Activated CD4-positive, alpha-beta T cell treated with anti-CD3 and anti-CD28 coated beads for 4 hours (primary cell): ENCODE results near the gene LRRC75B.
"Not testable (repeated sequence)": the region's sequence is repeated elsewhere in the genome, so short reads cannot be mapped to it uniquely, and the experiment has no call there.

Experiments
- DNase-seq, 2 donors: peaks; one replicate each; pipeline ENCODE4 v3.0.0-alpha.2; 2020

The LRRC75B gene

DNA sequence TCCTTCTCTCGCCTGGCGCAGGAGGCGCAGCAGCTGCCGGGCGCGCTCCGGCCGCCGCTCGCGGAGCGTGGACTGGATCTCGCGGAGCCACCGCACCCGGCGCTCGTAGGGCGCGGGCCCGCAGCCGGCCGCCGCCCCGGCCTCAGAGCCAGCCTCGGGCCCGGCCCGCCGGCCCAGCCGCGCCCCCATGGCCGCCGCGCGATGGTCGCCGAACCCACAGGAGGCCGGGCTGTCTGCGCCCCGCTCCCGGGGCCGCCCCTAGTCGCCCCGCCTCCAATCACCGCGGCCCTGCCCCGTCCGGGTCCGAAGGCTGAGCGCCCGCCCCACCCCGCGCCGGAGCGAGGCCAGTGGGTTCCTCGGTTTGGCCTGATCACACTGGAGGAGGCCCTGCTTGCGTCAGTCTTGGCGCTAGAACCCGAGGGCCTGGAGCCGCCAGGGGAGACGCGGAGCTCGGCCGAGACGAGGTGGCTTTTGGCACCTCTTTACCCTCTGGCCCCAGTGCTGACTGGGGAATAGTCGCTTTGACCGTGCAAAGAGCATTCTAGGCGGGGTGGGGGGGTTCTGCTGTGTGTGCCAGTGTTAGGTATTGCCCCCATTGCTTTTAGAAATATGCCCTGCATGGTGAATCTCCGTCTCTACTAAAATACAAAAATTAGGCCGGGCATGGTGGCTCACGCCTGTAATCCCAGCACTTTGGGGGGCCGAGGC, at the start of gene LRRC75B:
TSS of gene LRRC75B (minus strand) at position 223 of the 708 bp plus-strand sequence. CDS start at position 189, 34 bp downstream.
- no peak for DNase-seq

- DNase-seq, result not testable (repeated sequence)
Observed at GRCh38 chr22:24642307-24642706, 49.4 kb upstream of the LRRC75B start.

DNA sequence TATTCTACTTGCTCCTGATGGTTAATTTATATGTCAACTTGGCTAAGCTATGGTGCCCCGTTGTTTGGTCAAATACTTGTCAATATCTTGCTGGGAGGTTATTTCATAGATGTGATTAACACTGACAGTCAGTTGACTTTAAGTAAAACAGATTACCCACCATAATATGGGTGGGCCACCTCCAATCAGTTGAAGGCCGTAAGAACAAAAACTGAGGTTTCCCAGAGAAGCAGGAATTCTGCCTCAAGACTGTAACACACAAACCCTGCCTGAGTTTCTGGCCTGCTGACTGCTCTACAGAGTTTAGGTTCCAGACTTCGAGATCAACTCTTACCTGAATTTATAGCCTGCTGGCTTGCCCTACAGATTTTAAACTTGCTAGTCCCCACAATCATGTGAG, 43.6 kb upstream of the LRRC75B start:
- DNase-seq, result not testable (repeated sequence)

DNA sequence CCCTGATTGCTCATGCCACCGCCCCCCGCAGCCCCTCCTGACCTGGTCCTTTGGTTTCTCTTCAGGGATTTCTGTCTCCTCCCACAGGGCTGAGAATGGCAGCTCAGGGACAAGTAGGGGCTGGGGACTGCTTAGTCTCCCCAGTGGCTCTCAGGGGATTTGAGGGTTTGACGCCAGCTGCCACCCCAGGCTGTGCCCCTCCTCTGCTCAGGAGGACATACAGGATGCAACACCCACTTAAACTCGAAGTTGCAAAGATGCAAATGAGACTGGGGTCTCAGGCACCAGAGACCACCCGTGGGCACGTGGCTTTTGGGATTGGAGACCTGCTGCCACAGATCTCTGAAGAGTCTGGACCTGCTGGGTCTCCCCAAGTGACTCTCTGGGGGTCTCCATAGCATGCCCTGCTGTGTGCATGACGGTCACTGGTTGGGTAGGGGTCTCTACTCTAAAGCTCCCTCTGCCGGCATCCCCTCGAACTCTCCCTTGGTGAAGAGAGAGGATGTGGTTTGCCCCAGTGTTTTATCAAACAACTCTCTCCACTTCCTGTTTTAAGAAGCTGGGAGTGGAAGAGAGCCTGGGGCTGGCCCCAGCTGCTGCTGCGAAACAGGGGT, 42.0 kb upstream of the LRRC75B start:
- not testable (repeated sequence) for DNase-seq

- not testable (repeated sequence) for DNase-seq
Observed at GRCh38 chr22:24633231-24634023, 40.6 kb upstream of the LRRC75B start.

DNA sequence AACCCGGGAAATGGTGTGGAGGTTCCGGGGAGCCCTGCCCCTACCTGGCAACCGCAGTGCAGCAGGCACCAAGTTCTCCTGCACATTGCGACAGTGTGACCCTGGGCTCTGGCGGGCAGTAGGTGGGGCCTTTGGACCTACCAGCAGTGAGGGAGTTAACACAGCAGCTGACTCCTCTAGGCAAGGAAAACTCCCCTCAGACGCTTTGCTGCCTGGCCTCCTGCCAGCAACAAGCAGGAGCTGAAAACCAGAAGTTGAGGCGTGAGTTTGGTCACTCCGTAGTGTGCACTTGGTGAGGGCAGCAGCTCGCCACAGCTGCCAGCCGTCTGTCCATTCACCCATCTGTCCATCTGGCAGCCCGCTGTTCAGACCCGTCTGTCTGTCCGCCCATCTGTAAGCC, 39.8 kb upstream of the LRRC75B start:
- not testable (repeated sequence) for DNase-seq

GRCh38 chr22:24631430-24632122, 38.7 kb upstream of the LRRC75B start:
- DNase-seq, result not testable (repeated sequence)

DNA sequence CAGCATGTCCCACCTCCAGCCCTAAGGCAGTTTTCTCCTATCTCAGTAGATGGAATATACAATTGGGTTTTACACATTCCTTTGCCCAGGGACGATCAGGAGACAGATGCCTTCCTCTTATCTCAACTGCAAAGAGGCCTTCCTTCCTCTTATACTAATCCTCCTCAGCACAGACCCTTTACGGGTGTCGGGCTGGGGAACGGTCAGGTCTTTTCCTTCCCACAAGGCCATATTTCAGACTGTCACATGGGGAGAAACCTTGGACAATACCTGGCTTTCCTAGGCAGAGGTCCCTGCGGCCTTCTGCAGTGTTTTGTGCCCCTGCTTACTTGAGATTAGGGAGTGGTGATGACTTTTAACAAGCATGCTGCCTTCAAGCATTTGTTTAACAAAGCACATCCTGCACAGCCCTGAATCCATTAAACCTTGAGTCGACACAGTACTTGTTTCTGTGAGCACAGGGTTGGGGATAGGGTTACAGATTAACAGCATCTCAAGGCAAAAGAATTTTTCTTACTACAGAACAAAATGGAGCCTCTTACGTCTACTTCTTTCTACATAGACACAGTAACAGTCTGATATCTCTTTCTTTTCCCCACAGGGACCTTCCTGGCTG, 38.0 kb upstream of the LRRC75B start:
- not testable (repeated sequence) for DNase-seq

DNA sequence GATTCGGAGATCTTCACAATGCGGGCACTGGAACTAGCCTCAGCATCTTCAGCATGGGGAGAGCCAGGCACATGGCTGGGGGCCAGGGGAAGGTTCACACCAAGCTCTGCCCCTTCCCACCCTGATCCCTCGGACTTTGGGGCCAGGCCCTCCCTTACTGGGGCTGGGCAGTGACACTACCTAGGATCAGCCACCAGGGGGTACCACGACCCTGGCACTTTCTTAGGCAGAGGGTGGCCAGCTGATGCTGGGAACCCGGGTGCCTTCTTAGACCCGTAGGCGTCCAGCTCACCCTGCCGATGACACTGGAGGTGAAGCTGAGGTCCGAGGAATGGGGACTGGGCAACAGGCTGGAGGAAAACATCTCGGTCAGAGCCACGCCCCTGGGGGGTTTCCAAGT, 36.2 kb upstream of the LRRC75B start:
- not testable (repeated sequence) for DNase-seq

DNA sequence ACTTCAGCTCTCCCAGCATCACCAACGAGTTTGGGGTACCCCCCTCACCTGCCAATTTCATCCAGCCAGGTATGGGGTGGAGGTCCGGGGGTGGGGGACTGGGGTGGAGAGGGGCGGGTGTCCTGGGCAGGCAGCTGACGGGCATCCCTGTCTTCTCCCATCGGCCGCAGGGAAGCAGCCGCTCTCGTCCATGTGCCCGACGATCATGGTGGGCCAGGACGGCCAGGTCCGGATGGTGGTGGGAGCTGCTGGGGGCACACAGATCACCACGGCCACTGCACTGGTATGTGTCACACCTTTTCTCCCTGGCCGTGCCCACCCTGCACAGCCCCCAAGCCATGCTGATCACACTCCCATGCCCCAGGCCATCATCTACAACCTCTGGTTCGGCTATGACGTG, 35.0 kb upstream of the LRRC75B start:
- not testable (repeated sequence) for DNase-seq

GRCh38 chr22:24622596-24622995, 29.7 kb upstream of the LRRC75B start:
- DNase-seq, result not testable (repeated sequence)

DNA sequence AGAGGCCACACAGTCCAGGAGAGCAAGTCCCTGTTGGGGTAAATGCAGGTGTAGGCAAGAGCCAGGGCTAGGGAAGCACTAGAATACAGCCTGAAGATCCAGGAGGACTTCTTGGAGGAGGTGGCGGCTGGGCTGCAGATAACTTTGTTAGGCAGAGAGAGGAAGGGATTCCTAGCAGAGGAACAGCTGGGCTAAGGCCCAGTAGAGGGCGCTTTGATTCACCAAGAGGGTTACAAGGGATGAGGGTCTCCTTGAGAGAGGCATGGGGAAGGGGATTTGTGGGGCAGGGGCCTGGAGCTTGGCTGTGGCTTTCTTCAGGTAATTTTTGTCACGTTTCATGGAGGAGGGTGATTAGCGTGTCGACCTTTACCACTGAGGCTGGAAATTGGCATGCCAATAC, 28.4 kb upstream of the LRRC75B start:
- not testable (repeated sequence) for DNase-seq

DNA sequence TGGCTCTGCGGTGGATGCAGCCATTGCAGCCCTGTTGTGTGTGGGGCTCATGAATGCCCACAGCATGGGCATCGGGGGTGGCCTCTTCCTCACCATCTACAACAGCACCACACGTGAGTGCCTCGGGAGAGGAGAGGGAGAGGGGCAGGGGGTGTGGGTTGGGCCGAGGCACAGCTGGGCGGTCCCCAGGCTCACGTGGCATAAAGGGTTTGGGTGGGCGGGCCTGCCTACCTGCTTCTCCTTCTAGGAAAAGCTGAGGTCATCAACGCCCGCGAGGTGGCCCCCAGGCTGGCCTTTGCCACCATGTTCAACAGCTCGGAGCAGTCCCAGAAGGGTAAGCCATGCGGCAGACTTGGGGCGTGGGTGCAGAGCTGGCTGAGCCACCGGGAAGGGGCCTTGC, 21.9 kb upstream of the LRRC75B start:
- DNase-seq, result not testable (repeated sequence)

- not testable (repeated sequence) for DNase-seq
Observed at GRCh38 chr22:24609888-24610287, 17.0 kb upstream of the LRRC75B start.

GRCh38 chr22:24608327-24608726, 15.5 kb upstream of the LRRC75B start:
- DNase-seq, result not testable (repeated sequence)

- DNase-seq, result peak; percentile 57 to 66
Observed at GRCh38 chr22:24607429-24607983, 14.6 kb upstream of the LRRC75B start.

- DNase-seq, result not testable (repeated sequence)
Observed at GRCh38 chr22:24606340-24606739, 13.5 kb upstream of the LRRC75B start.

GRCh38 chr22:24603770-24604629, 11.1 kb upstream of the LRRC75B start:
- peak in 1 of 2 donors; percentile 17 for DNase-seq

- DNase-seq, result not testable (repeated sequence)
Observed at GRCh38 chr22:24602847-24603769, 10.2 kb upstream of the LRRC75B start, which contains the start of gene GGT1. GGT1 (plus strand) TSS chr22:24603193; CDS start chr22:24611082, 7,889 bp downstream.
